ENCODE measurements around the gene ZNF175.

- TF ChIP-seq EZH2 (IDR thresholded peaks at IDR 0.05; ENCODE audit: borderline replicate concordance) (no peak), CTCF (IDR thresholded peaks at IDR 0.05; ENCODE audit: poor library complexity) (no peak)
Measured at GRCh38 chr19:51589511-51589910, 18.4 kb downstream of the ZNF175 start.

Measured in hepatocyte (in vitro differentiated cells).